Fibroblast of the conjunctiva (primary cell): Measurements from ENCODE around the gene RASAL1.

ENCODE experiments used
- DNase-seq: peaks from one replicate; pipeline ENCODE4 v3.0.0-alpha.2; 2010; ENCODE audit warnings: low read depth

The RASAL1 gene

GRCh38 chr12:113058553-113058952 lies 77.0 kb downstream of the RASAL1 start:
- DNase-seq = no peak

- DNase-seq = no peak
Measured at GRCh38 chr12:113057565-113058485, 77.7 kb downstream of the RASAL1 start.

DNA sequence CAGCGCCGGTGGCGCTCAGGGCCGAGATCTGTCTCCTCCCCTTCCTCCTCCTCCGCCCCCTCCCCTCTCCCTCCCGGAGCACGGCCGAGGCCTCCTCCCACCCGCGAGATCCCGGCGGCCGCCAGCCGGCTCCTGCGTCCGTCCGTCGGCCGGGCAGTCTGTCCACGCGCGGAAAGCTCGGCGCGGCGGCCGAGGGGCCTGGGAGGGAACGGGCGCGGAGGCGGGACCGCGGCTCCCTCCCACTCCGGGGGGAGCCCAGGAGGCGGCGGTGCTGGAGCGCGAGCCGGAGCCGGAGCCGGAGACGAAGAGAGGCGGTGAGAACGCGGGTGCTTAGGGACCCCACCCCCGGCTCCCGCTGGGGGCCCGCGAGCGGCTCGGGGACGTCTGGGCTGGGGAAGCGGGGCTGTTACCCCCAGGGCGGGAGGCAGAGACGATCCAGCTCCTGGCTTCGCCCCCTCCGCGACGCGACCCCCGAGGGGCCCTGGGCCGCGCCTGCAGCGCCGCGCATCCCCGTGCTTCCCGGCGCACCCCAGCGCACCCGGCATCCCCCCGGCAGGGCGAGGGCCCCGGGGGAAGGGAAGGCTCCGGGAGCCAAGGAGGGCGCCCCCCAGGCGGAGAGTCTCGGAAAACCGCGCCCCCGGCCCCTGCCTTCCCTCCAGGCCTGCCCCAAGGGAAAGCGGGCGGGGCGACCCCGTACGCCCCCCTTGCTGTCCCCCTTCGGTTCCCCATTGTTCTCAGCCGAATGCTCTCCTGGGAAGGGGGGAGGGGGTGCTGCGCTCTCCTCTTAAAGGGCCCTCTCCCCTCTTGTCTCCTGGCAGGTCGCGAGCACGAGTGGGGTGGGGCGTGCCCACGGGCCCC lies 78.7 kb downstream of the RASAL1 start, which contains the start of gene DTX1:
Gene DTX1 (plus strand): TSS at position 100 of the 858 bp plus-strand sequence. CDS start 1,463 bp downstream, outside the sequence.
- DNase-seq = no peak

DNA sequence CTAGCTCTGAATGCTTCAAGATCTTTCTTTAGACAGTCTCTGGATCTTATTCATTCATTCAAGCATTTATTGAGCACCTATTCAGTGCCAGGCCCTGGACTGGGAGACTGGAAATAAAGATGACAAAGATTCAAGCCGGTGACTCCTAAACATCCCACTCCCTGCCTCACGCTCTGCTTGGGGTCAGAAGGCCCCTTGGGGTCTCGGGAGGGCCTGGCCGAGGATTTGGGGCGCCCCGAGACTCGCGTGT lies 79.3 kb downstream of the RASAL1 start:
- no peak for DNase-seq

- DNase-seq = no peak
Measured at GRCh38 chr12:113055594-113056380, 79.8 kb downstream of the RASAL1 start.

DNA sequence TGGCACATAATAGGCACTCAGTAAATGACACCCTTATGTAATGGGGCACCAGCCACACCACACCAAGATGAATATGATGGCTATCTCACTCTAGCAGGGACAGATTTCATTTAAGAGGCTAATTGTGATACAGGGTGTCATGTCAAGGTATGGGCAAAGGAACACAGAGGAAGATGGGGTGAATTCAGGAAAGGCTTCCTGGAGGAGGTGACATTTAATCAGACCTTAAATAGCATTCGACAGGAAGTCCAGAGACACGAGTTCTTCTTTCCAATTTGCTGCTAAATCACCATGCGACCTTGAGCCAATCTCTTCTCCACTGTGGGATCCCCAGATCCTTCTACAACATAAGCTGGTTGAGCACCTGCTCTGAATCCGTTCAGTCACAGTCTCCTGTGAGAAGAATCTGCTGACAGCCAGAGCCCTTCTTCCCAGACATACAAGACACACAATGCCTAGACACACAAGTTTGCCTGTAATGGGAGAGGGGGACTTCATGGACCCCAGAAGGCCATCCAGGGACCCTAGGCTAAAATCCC lies 80.5 kb downstream of the RASAL1 start:
- DNase-seq = no peak

- no peak for DNase-seq
Measured at GRCh38 chr12:113052326-113052725, 83.2 kb downstream of the RASAL1 start.

GRCh38 chr12:113051759-113052158 lies 83.8 kb downstream of the RASAL1 start:
- no peak for DNase-seq

DNA sequence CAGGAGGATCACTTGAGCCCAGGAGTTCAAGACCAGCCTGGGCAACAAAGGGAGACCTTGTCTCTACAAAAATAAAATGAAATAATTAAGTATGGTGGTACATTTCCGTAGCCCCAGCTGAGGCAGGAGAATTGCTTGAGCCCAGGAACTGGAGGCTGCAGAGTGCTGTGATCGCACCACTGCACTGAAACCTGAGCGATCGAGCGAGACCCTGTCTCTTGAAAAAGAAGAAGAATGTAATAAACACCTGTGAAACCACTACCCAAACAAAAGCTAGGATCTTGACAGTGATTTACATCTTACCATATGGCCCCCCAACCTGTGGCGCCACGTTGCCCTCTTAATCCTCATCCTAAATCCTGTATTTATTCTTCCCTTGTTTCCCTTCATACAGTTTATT lies 84.8 kb downstream of the RASAL1 start:
- no peak for DNase-seq

- no peak for DNase-seq
Measured at GRCh38 chr12:113049976-113050742, 85.4 kb downstream of the RASAL1 start.
